Cardiac muscle cell (in vitro differentiated cells and primary cell): ENCODE data around the gene IFNAR2. TPM values are rescaled to one million over a fixed set of nuclear protein-coding genes. Genes with fewer than 3 reads are reported as not detected.

Experiments used
- DNase-seq, 2 donors: peaks; one replicate each; pipeline versions ENCODE4 v3.0.0 to v3.0.0-alpha.2; 2010 to 2017; ENCODE audit warnings: low read depth in 1 of 2, low spot score in 1 of 2
- H3K27ac ChIP-seq: fragments of 200-600 bp; sonication (generic); 2 replicates; pipeline ENCODE4 v1.5.1; 2016
- H3K27me3 ChIP-seq: fragments of 200-600 bp; sonication (generic); 2 replicates; pipeline ENCODE4 v1.6.0; 2016; ENCODE audit warnings: control low read depth
- H3K36me3 ChIP-seq: fragments of 200-600 bp; sonication (generic); 2 replicates; pipeline ENCODE4 v1.5.1; 2016; ENCODE audit warnings: control low read depth
- H3K4me1 ChIP-seq: fragments of 200-600 bp; sonication (generic); 2 replicates; pipeline ENCODE4 v1.8.1; 2017; ENCODE audit warnings: low read depth, mild to moderate bottlenecking, mixed run types
- H3K4me3 ChIP-seq: fragments of 200-600 bp; sonication (generic); 2 replicates; pipeline ENCODE4 v1.5.1; 2016; ENCODE audit warnings: mild to moderate bottlenecking
- H3K9me3 ChIP-seq: fragments of 200-600 bp; sonication (generic); 2 replicates; pipeline ENCODE4 v1.5.1; 2017; ENCODE audit warnings: low read depth, mild to moderate bottlenecking, control low read depth
- polyA plus RNA-seq: library from polyadenylated mRNA; unstranded; fragments of >200 nt; fragmentation: Nextera tagmentation; extraction: Ambion mirVana; gene quantifications from 2 replicates; pipeline ENCODE4 v1.2.1, GENCODE V29; 2016
- total RNA-seq: library from RNA; depleted of rRNA; stranded (reverse); fragments of >200 nt; gene quantifications from 2 replicates; pipeline ENCODE4 v1.2.3, GENCODE V29; 2016
- TF ChIP-seq, protein P1 (sequence below): IDR thresholded peaks from 2 replicates; pipeline ENCODE4 v1.5.1; 2012; ENCODE audit warnings: low read depth, mild to moderate bottlenecking, low read length

Gene IFNAR2
- total RNA-seq = 1.3 and 3.3 TPM in 2 replicates
- 10.9 and 20.3 TPM in 2 replicates for polyA plus RNA-seq

DNA sequence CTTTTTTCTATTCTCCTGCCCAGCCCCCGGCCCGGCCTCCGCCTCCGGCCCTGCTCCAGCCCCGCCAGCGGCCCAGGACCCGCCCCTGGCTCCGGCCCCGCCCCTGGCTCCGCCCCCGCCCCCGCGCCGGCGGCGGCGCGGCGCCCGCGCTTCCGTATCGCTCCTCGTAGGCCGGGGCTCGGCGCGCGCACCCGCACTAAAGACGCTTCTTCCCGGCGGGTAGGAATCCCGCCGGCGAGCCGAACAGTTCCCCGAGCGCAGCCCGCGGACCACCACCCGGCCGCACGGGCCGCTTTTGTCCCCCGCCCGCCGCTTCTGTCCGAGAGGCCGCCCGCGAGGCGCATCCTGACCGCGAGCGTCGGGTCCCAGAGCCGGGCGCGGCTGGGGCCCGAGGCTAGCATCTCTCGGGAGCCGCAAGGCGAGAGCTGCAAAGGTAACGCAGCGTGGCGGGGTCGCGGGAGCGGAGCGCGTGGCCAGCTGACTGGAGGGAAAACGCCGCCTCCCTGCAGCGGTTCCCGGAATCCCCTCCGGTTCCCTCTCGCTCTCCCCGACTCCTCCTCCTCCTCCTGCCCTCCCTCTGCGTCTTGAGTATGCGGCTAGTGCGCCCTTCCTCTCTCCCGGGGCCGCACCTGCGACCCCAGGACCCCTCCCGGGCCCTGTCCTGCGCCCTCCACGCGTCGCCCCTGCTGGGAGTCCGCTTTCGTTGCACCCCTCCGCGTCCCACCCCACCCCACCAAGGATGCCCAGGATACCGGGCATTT lies at the start of gene IFNAR2:
IFNAR2 (plus strand) TSS at position 155 of the 761 bp plus-strand sequence. CDS start 11,985 bp downstream, outside the sequence.
- H3K27me3 ChIP-seq = no peaks in the 10 kb centered on the region
- H3K9me3 ChIP-seq = no peaks in the 10 kb centered on the region
- peak within 1 kb of the TSS; percentile 97 for H3K4me3 ChIP-seq
- DNase-seq = peak; percentile 70 to 88
- no peaks in the 10 kb centered on the region for H3K36me3 ChIP-seq
- H3K27ac ChIP-seq = peak within 1 kb of the TSS; percentile 75
- TF ChIP-seq, protein P1, sequence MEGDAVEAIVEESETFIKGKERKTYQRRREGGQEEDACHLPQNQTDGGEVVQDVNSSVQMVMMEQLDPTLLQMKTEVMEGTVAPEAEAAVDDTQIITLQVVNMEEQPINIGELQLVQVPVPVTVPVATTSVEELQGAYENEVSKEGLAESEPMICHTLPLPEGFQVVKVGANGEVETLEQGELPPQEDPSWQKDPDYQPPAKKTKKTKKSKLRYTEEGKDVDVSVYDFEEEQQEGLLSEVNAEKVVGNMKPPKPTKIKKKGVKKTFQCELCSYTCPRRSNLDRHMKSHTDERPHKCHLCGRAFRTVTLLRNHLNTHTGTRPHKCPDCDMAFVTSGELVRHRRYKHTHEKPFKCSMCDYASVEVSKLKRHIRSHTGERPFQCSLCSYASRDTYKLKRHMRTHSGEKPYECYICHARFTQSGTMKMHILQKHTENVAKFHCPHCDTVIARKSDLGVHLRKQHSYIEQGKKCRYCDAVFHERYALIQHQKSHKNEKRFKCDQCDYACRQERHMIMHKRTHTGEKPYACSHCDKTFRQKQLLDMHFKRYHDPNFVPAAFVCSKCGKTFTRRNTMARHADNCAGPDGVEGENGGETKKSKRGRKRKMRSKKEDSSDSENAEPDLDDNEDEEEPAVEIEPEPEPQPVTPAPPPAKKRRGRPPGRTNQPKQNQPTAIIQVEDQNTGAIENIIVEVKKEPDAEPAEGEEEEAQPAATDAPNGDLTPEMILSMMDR = no peak
- H3K4me1 ChIP-seq = no peaks in the 10 kb centered on the region

DNA sequence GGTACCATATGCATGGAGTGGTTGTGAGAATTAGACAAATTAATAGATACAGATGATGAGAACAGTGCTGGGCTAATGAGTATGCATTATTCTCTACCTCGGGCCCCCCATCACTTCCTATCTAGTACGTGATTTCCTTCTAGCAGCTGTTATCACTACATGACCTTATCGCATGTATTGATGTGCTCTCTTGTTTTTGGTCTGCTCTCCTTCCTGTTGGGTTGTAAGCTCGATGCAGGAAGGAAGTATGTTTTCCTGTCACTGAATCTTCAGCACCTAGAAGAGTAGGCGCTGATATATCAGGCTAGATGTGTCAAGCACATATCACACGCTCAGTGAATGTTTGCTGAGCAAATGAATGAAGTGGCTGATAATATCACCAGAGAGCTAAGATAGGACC lies 43.9 kb upstream of the IFNAR2 start:
- Histone ChIP-seq H3K4me1 (no peaks in the 10 kb centered on the region), H3K27me3 (no peaks in the 10 kb centered on the region), H3K36me3 (no peaks in the 10 kb centered on the region), H3K9me3 (no peaks in the 10 kb centered on the region), H3K27ac (no peak overlapping the region), H3K4me3 (no peak overlapping the region)
- DNase-seq = no peak
- TF ChIP-seq, protein P1 = no peak

- TF ChIP-seq, protein P1 = no peak
- Histone ChIP-seq H3K4me3 (no peak overlapping the region), H3K9me3 (no peaks in the 10 kb centered on the region), H3K36me3 (no peaks in the 10 kb centered on the region), H3K4me1 (no peaks in the 10 kb centered on the region), H3K27ac (no peak overlapping the region), H3K27me3 (no peaks in the 10 kb centered on the region)
- no peak for DNase-seq
Measured at GRCh38 chr21:33187276-33187675, 42.5 kb upstream of the IFNAR2 start.

DNA sequence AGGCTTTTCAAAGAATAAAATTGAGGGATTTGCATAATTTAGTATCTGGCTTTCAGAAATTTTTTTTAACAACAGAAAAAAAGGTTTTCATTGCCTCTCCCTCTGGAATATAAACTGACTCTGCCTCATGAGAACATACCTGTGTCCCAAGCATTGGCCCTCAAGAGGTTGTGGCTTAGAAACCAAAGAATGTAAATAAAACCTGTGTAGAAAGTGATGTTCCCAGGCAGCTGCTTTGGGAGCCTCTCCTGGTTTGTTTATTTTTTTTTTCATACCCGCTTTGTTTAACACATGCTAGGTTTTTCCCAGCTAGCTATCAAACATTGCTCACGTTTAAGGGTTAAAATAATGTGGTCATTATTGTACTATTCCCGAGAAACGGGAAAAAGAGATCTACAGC lies 40.5 kb upstream of the IFNAR2 start:
- no peaks in the 10 kb centered on the region for H3K36me3 ChIP-seq
- no peaks in the 10 kb centered on the region for H3K4me1 ChIP-seq
- H3K27me3 ChIP-seq = no peaks in the 10 kb centered on the region
- no peak overlapping the region for H3K4me3 ChIP-seq
- no peak for DNase-seq
- no peak overlapping the region for H3K27ac ChIP-seq
- TF ChIP-seq, protein P1 = no peak
- H3K9me3 ChIP-seq = no peaks in the 10 kb centered on the region

GRCh38 chr21:33189824-33190223 lies 39.9 kb upstream of the IFNAR2 start:
- no peak for DNase-seq
- TF ChIP-seq, protein P1 = no peak
- Histone ChIP-seq H3K9me3 (no peaks in the 10 kb centered on the region), H3K27me3 (no peaks in the 10 kb centered on the region), H3K4me1 (no peaks in the 10 kb centered on the region), H3K36me3 (no peaks in the 10 kb centered on the region), H3K4me3 (no peak overlapping the region), H3K27ac (no peak overlapping the region)
